Skeletal muscle tissue (tissue), 4 donors: ENCODE measurements around the gene SLIT2. TPM values are rescaled to one million over a fixed set of nuclear protein-coding genes. Genes with fewer than 3 reads are reported as not detected.

Experiments
- H3K27ac ChIP-seq: one replicate; pipeline ENCODE4 v1.7.0; 2013; ENCODE audit warnings: mild to moderate bottlenecking, low read depth, low read length, inconsistent platforms
- H3K27me3 ChIP-seq, 3 donors: one replicate each; pipeline ENCODE4 v1.7.0; 2013; ENCODE audit warnings: low read length in 3 of 3; ENCODE audit not compliant: control insufficient read depth in 3 of 3, insufficient read depth in 3 of 3
- H3K36me3 ChIP-seq, 3 donors: one replicate each; pipeline ENCODE4 v1.7.0; 2013; ENCODE audit warnings: low read length in 3 of 3; ENCODE audit not compliant: control insufficient read depth in 3 of 3, insufficient read depth in 3 of 3
- H3K4me1 ChIP-seq, 3 donors: one replicate each; pipeline ENCODE4 v1.7.0; 2013; ENCODE audit warnings: low read length in 3 of 3, mild to moderate bottlenecking in 3 of 3; ENCODE audit not compliant: control insufficient read depth in 3 of 3, insufficient read depth in 3 of 3
- H3K4me3 ChIP-seq, 3 donors: one replicate each; pipeline ENCODE4 v1.7.0; 2013; ENCODE audit warnings: low read length in 3 of 3
- H3K9ac ChIP-seq, 3 donors: one replicate each; pipeline ENCODE4 v1.7.0; 2013; ENCODE audit warnings: low read length in 3 of 3, mild to moderate bottlenecking in 3 of 3, moderate library complexity in 2 of 3, low read depth in 1 of 3
- H3K9me3 ChIP-seq, 3 donors: one replicate each; pipeline ENCODE4 v1.7.0; 2013; ENCODE audit warnings: low read length in 3 of 3; ENCODE audit not compliant: control insufficient read depth in 3 of 3
- total RNA-seq: library from RNA; depleted of rRNA; stranded (reverse); fragments of >200 nt; gene quantifications from one replicate; pipeline ENCODE4 v1.2.3, GENCODE V29; 2014
- donor health status: Osteomylitis.

The SLIT2 gene
- total RNA-seq, 1 donor from 2014 or later: 12.0 TPM

DNA sequence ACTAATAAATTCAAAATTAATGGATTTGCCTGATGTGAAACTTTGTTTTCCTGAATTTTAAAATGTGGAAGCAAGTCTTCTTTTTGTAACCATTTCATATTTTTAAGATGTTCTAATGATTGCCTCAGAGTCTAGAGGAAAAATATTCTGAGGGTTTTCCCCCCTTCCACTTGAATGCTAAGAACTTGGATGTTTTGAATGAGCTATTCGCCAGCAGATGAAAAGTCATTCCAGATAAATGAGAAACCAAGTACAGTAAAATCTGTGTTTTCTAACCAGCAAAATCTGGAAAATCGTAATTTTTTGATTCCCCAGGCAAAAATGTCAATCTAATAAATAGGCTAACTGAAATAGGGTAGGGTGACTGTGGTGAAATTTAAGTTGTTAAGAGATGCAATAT, 45.6 kb downstream of the SLIT2 start:
- Histone ChIP-seq H3K27me3 (no peaks in the 10 kb centered on the region), H3K4me1 (no peaks in the 10 kb centered on the region), H3K4me3 (no peak overlapping the region), H3K27ac (no peak overlapping the region), H3K36me3 (no peaks in the 10 kb centered on the region), H3K9me3 (no peaks in the 10 kb centered on the region), H3K9ac (no peak overlapping the region)

DNA sequence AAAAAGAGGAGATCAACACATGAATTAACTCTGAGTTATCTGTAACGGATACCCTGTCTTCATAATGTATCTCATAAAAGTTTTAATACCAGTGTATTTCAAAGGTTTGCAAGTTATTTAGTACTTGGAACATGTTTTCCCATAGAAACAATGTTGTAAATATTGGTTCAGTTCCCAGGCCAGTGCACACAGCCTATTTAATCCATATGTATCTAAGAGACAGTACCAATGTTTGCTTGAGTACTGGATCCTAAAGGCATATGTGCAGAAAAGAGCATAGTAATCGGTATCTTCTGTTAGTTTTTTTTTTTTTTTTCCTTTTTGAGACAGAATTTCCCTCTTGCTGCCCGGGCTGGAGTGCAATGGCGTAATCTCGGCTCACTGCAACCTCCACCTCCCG, 46.1 kb downstream of the SLIT2 start:
- Histone ChIP-seq H3K4me1 (no peaks in the 10 kb centered on the region), H3K4me3 (no peak overlapping the region), H3K27ac (no peak overlapping the region), H3K36me3 (no peaks in the 10 kb centered on the region), H3K9ac (no peak overlapping the region), H3K27me3 (no peaks in the 10 kb centered on the region), H3K9me3 (no peaks in the 10 kb centered on the region)

DNA sequence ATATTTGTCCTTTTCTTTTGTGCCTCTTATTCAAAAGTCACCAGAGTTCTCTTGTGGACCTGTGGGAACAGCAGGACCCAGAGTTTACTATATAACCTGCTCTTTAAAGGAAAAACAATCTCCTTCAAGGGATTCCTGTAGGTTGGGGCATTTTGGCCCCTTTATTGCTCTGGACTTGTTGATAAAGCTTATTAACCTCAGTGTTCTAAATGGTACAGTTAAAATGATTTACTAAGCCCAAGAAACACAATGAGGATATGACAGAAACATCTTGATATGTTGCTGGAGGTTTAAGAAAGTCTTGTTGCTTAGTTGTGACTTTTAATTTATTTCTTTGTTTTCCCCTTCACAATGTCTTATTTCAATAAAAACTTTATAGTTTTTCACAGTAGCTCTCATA, 46.8 kb downstream of the SLIT2 start:
- no peak overlapping the region for H3K9ac ChIP-seq

DNA sequence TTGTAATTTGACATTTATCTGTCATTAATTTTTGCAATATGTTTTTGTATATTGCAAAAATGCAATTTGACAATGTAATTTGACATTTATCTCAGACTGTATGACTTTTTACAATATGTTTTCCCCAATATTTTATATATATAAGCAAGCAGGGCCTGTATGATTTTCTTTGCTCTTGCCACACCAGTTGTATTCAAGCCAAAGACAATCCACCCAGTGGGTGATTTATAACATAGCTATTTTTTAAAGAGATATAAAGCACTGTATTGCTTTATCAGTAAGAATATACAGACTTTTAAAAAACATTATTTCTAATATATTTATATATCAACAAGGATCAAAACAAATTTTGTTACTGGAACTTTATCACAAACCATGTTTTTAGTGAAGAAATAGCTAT, 47.3 kb downstream of the SLIT2 start:
- H3K36me3 ChIP-seq: no peaks in the 10 kb centered on the region
- no peaks in the 10 kb centered on the region for H3K4me1 ChIP-seq
- no peaks in the 10 kb centered on the region for H3K27me3 ChIP-seq
- no peak overlapping the region for H3K27ac ChIP-seq
- H3K9me3 ChIP-seq: no peaks in the 10 kb centered on the region
- H3K4me3 ChIP-seq: no peak overlapping the region
- H3K9ac ChIP-seq: no peak overlapping the region

More for the DNA sequence above, 46.8 kb downstream of the SLIT2 start:
- H3K36me3 ChIP-seq: no peaks in the 10 kb centered on the region
- H3K27me3 ChIP-seq: no peaks in the 10 kb centered on the region
- no peak overlapping the region for H3K4me3 ChIP-seq
- H3K9me3 ChIP-seq: no peaks in the 10 kb centered on the region
- no peaks in the 10 kb centered on the region for H3K4me1 ChIP-seq
- no peak overlapping the region for H3K27ac ChIP-seq

DNA sequence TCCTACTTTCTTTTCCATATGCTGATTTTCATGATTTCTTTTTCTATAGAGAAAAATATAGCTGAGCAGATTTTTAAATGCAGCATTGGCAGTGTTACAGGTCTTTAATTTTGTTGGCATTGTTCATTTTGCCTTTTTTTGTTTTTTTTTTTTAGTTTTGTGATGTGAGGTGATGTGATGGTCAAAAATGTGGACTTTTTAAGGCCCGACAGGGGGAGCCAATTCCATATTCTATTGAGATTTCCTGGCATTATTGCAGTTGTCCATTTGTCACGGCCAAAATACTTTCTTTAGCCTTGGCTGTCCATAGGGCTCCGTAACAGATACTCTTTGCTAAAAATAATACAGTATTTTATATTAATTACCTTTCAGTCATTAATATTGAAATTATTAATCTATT, 47.8 kb downstream of the SLIT2 start:
- Histone ChIP-seq H3K27me3 (no peaks in the 10 kb centered on the region), H3K9me3 (no peaks in the 10 kb centered on the region)

DNA sequence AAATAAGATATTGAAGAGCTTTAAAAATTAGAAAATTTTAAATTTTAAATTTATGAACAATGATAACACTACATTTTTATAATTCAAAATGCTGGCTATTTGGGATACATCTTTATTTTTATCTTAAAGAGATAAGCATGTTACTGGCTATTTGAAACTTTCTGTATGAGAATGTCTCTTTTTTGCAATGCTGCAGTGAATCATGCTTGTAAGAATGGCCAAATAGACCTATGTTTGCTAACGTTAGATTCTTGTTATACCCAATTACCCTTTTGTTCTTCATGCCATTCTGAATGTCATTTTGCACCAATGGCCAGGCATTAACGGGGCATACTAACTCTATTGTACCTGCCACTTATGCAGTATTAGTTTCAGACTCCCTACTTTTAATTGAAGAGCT, 49.5 kb downstream of the SLIT2 start:
- Histone ChIP-seq H3K9ac (no peak overlapping the region), H3K27me3 (no peaks in the 10 kb centered on the region), H3K4me1 (no peaks in the 10 kb centered on the region), H3K4me3 (no peak overlapping the region), H3K27ac (no peak overlapping the region), H3K9me3 (no peaks in the 10 kb centered on the region), H3K36me3 (no peaks in the 10 kb centered on the region)

More for the DNA sequence above, 47.8 kb downstream of the SLIT2 start:
- H3K36me3 ChIP-seq: no peaks in the 10 kb centered on the region
- H3K4me3 ChIP-seq: no peak overlapping the region
- no peak overlapping the region for H3K27ac ChIP-seq
- no peaks in the 10 kb centered on the region for H3K4me1 ChIP-seq
- no peak overlapping the region for H3K9ac ChIP-seq
